AG09319 (cell line): ENCODE measurements around the gene DPYD.

ENCODE experiments used
- DNase-seq: peaks from one replicate; pipeline ENCODE4 v3.0.0-alpha.2; 2010; ENCODE audit warnings: low read depth; ENCODE audit errors: extremely low read depth
- CTCF ChIP-seq: IDR thresholded peaks from 2 replicates; pipeline ENCODE4 v1.5.1; 2011; ENCODE audit warnings: low read depth, mild to moderate bottlenecking, inconsistent platforms, low read length, moderate library complexity

DPYD gene

GRCh38 chr1:97619706-97620105 lies 301.1 kb downstream of the DPYD start:
- no peak for DNase-seq
- TF ChIP-seq CTCF, result no peak

GRCh38 chr1:97610748-97611147 lies 310.1 kb downstream of the DPYD start:
- no peak for TF ChIP-seq CTCF
- no peak for DNase-seq

GRCh38 chr1:97610102-97610501 lies 310.7 kb downstream of the DPYD start:
- no peak for TF ChIP-seq CTCF
- DNase-seq, result no peak

- TF ChIP-seq CTCF, result no peak
Observed at GRCh38 chr1:97608272-97608671, 312.6 kb downstream of the DPYD start.

GRCh38 chr1:97603776-97604175 lies 317.1 kb downstream of the DPYD start:
- no peak for TF ChIP-seq CTCF

More at GRCh38 chr1:97608272-97608671, 312.6 kb downstream of the DPYD start:
- DNase-seq, result no peak

GRCh38 chr1:97603218-97603617 lies 317.6 kb downstream of the DPYD start:
- no peak for DNase-seq
- no peak for TF ChIP-seq CTCF

More at GRCh38 chr1:97603776-97604175, 317.1 kb downstream of the DPYD start:
- no peak for DNase-seq

GRCh38 chr1:97599447-97599846 lies 321.4 kb downstream of the DPYD start:
- no peak for TF ChIP-seq CTCF

More at GRCh38 chr1:97599447-97599846, 321.4 kb downstream of the DPYD start:
- no peak for DNase-seq
